Measurements from ENCODE around the gene RAB27B. TPM values are rescaled to one million over a fixed set of nuclear protein-coding genes. Genes with fewer than 3 reads are reported as not detected.

RAB27B gene
- total and polyA plus RNA-seq, 2 of the 8 experiments (the other 6 are each of a cell fraction or from before 2014, with no cell fraction given), result 0.05 to 0.60 TPM

DNA sequence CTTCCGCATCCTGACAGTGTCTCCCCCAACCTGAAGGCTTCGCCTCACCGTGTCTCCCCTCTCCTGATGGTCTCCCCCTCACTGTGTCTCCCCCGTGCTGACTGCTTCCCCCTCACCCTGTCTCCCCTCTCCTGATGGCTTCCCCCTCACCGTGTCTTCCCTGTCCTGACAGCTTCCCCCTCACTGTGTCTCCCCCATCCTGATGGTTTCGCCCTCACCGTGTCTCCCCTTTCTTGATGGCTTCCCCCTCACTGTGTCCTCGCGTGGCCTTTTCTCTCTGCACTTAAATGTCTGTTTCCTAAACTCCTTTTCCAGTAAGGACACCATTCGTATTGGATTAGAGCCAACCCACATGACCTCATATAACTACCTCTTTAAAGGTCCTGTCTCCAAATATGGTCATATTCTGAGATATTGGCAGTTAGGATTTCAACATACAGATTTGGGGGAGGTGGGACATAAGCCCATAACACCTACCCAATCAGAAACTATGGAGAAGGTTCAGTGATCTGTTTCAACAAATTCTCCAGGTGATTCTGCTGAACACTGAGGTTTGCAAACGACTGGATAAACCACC is 47.9 kb upstream of the RAB27B start (continued):
- TF ChIP-seq RXRA (IDR thresholded peaks at IDR 0.05; ENCODE audit: insufficient read depth, low read depth, low read length) (no peak), EP300 (IDR thresholded peaks at IDR 0.05; ENCODE audit: borderline replicate concordance in 1 of 2, low read depth in 2 of 2, low read length in 2 of 2) (no peak), GABPA (IDR thresholded peaks at IDR 0.05; ENCODE audit: borderline replicate concordance, insufficient read depth, low read length) (no peak), EZH2 (IDR thresholded peaks at IDR 0.05; ENCODE audit: low read depth, low read length, severe bottlenecking) (no peak), SRF (IDR thresholded peaks at IDR 0.05; ENCODE audit: low read depth, low read length) (no peak), POU5F1 (IDR thresholded peaks at IDR 0.05; ENCODE audit: low read depth, low read length) (no peak), PHF8 (conservative IDR thresholded peaks at IDR 0.05; ENCODE audit: low read depth, low read length) (no peak)
- TF ChIP-seq, protein P1, sequence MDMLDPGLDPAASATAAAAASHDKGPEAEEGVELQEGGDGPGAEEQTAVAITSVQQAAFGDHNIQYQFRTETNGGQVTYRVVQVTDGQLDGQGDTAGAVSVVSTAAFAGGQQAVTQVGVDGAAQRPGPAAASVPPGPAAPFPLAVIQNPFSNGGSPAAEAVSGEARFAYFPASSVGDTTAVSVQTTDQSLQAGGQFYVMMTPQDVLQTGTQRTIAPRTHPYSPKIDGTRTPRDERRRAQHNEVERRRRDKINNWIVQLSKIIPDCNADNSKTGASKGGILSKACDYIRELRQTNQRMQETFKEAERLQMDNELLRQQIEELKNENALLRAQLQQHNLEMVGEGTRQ (IDR thresholded peaks at IDR 0.05; ENCODE audit: low read length), result no peak
